ENCODE results near the gene MKKS.

DNA sequence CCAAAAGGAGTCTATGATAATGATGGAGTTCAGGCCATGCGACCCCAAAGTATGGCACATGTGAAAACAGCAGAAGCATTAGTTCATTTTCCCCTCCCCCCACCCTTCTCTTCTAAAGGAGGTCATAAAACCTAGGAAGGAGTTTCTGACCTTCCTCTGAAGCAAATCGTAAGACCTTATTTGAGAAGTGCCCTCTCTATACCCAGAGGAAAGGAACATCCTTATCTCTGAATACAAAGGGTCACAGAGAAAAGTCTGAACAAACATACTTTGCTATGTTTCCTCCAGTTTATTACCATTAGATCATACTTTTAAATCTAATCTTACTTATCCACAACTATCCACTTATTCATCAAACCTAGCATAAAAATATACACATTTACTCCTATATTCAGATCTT, 49.7 kb upstream of the MKKS start:
- TF ChIP-seq EZH2 (IDR thresholded peaks at IDR 0.05) (no peak), POLR2AphosphoS5 (IDR thresholded peaks at IDR 0.05; ENCODE audit: borderline replicate concordance, low read depth, low read length) (no peak)

All from SK-N-MC (cell line).